IMR-90 (cell line): Measurements from ENCODE around the gene PLD1. TPM values are rescaled to one million over a fixed set of nuclear protein-coding genes. Genes with fewer than 3 reads are reported as not detected.

Source experiments
- ATAC-seq: fragments of 200-7000 bp; cut with Tn5 transposase; 2 replicates; pipeline ENCODE4 v1.9.1; 2020; ENCODE audit warnings: low read depth, mild to moderate bottlenecking, moderate library complexity
- BruUV-seq: library from RNA; stranded (reverse); fragments of 400-500 nt; replicated peaks from 2 replicates; lab custom pipeline; 2021; lab: Mats Ljungman, UMichigan
- CTCF ChIA-PET: fragments of 300-600 bp; formaldehyde crosslinking; extraction: SDS; loops from one replicate; lab custom pipeline; 2021; ENCODE audit warnings: antibody characterized with exemption; lab: Yijun Ruan, JAX
- POLR2A ChIA-PET: fragments of 300-600 bp; sonication (Branson Sonifier 250); formaldehyde crosslinking; loops from one replicate; lab custom pipeline; 2022; ENCODE audit warnings: antibody characterized with exemption; ENCODE audit not compliant: unreplicated experiment; lab: Charles Lee
- DNase-seq: peaks from one replicate; pipeline ENCODE4 v3.0.0; 2013
- H2AFZ ChIP-seq: replicated peaks from 2 replicates; pipeline ENCODE3; 2013; ENCODE audit warnings: low read length, mild to moderate bottlenecking; ENCODE audit not compliant: poor library complexity
- H2AK5ac ChIP-seq: 2 replicates; pipeline ENCODE4 v1.6.1; 2013; ENCODE audit warnings: low read depth, low read length, inconsistent platforms
- H2AK9ac ChIP-seq: replicated peaks from 2 replicates; pipeline ENCODE3; 2013; ENCODE audit warnings: mild to moderate bottlenecking, low read depth, low read length, moderate library complexity; ENCODE audit not compliant: poor library complexity
- H2BK120ac ChIP-seq: 2 replicates; pipeline ENCODE4 v1.6.1; 2013; ENCODE audit warnings: low read depth, low read length, inconsistent platforms
- H2BK15ac ChIP-seq: 3 replicates; pipeline ENCODE4 v1.6.1; 2013; ENCODE audit warnings: low read depth, low read length, inconsistent platforms
- H2BK20ac ChIP-seq: 2 replicates; pipeline ENCODE4 v1.6.1; 2013; ENCODE audit warnings: low read depth, mild to moderate bottlenecking, inconsistent platforms, low read length, moderate library complexity
- H2BK5ac ChIP-seq: 2 replicates; pipeline ENCODE4 v1.6.1; 2013; ENCODE audit warnings: mild to moderate bottlenecking, low read depth, low read length, inconsistent platforms; ENCODE audit not compliant: poor library complexity, severe bottlenecking
- H3K14ac ChIP-seq: replicated peaks from 2 replicates; pipeline ENCODE4 v1.6.1; 2013; ENCODE audit warnings: low read depth, low read length, inconsistent platforms
- H3K18ac ChIP-seq: 2 replicates; pipeline ENCODE4 v1.6.1; 2013; ENCODE audit warnings: low read depth, low read length, control low read depth
- H3K23ac ChIP-seq: 2 replicates; pipeline ENCODE4 v1.6.1; 2013; ENCODE audit warnings: low read depth, low read length, inconsistent platforms
- H3K27ac ChIP-seq: 2 replicates; pipeline ENCODE4 v1.5.1; 2013; ENCODE audit warnings: mild to moderate bottlenecking, control low read depth, low read length; ENCODE audit not compliant: insufficient read depth
- H3K27me3 ChIP-seq: 2 replicates; pipeline ENCODE4 v1.6.1; 2013; ENCODE audit warnings: low read length; ENCODE audit not compliant: control insufficient read depth, insufficient read depth
- H3K36me3 ChIP-seq: 2 replicates; pipeline ENCODE4 v1.6.1; 2013; ENCODE audit warnings: low read length, mixed read lengths; ENCODE audit not compliant: control insufficient read depth, insufficient read depth
- H3K4ac ChIP-seq: 2 replicates; pipeline ENCODE4 v1.6.1; 2013; ENCODE audit warnings: low read depth, low read length, inconsistent platforms
- H3K4me1 ChIP-seq: 2 replicates; pipeline ENCODE4 v1.6.1; 2013; ENCODE audit warnings: low read length, mixed read lengths; ENCODE audit not compliant: control insufficient read depth, insufficient read depth
- H3K4me2 ChIP-seq: 2 replicates; pipeline ENCODE4 v1.6.1; 2013; ENCODE audit warnings: low read depth, mild to moderate bottlenecking, control low read depth, low read length, moderate library complexity
- H3K4me3 ChIP-seq: 2 replicates; pipeline ENCODE4 v1.5.1; 2013; ENCODE audit warnings: low read depth, mild to moderate bottlenecking, control low read depth, low read length, moderate library complexity; ENCODE audit not compliant: insufficient read depth
- H3K56ac ChIP-seq: 2 replicates; pipeline ENCODE4 v1.6.1; 2013; ENCODE audit warnings: low read length, inconsistent platforms; ENCODE audit not compliant: insufficient read depth; ENCODE audit errors: extremely low read depth
- H3K79me1 ChIP-seq, 2 experiments: 2 replicates each; pipeline ENCODE4 v1.6.1; 2013; ENCODE audit warnings: low read length in 2 of 2, inconsistent platforms in 1 of 2, low read depth in 1 of 2
- H3K9ac ChIP-seq: 2 replicates; pipeline ENCODE4 v1.6.1; 2013; ENCODE audit warnings: low read depth, low read length, control low read depth
- H3K9me1 ChIP-seq: 2 replicates; pipeline ENCODE4 v1.6.1; 2013; ENCODE audit warnings: low read length, inconsistent platforms; ENCODE audit not compliant: insufficient read depth
- H3K9me3 ChIP-seq: 2 replicates; pipeline ENCODE4 v1.6.1; 2013; ENCODE audit warnings: low read length; ENCODE audit not compliant: control insufficient read depth, insufficient read depth
- H4K20me1 ChIP-seq: 2 replicates; pipeline ENCODE4 v1.6.1; 2013; ENCODE audit warnings: low read length, inconsistent platforms; ENCODE audit not compliant: insufficient read depth
- H4K5ac ChIP-seq: 2 replicates; pipeline ENCODE4 v1.6.1; 2013; ENCODE audit warnings: mild to moderate bottlenecking, low read depth, low read length, control low read depth
- H4K8ac ChIP-seq, 2 experiments: 2 replicates each; pipeline ENCODE4 v1.6.1; 2013; ENCODE audit warnings: low read depth in 2 of 2, low read length in 2 of 2, control low read depth in 1 of 2, inconsistent platforms in 1 of 2
- H4K91ac ChIP-seq: 2 replicates; pipeline ENCODE4 v1.6.1; 2013; ENCODE audit warnings: low read depth, low read length, inconsistent platforms; ENCODE audit not compliant: insufficient read depth
- BHLHE40 ChIP-seq: fragments of 150-350 bp; IDR thresholded peaks from 2 replicates; pipeline ENCODE4 v1.6.1; 2016; ENCODE audit warnings: mild to moderate bottlenecking, low read depth, low read length
- CHD1 ChIP-seq: IDR thresholded peaks from 2 replicates; pipeline ENCODE4 v1.6.1; 2012; ENCODE audit warnings: low read depth, low read length, improper control_type of control experiment
- CTCF ChIP-seq: conservative IDR thresholded peaks from 2 replicates; pipeline ENCODE4 v1.5.1; 2012; ENCODE audit warnings: mild to moderate bottlenecking, low read depth, low read length, improper control_type of control experiment
- ELK1 ChIP-seq: fragments of 150-350 bp; IDR thresholded peaks from 2 replicates; pipeline ENCODE4 v1.6.1; 2016; ENCODE audit warnings: low read depth, mild to moderate bottlenecking, low read length, moderate library complexity, borderline replicate concordance
- FOS ChIP-seq: fragments of 150-350 bp; IDR thresholded peaks from 2 replicates; pipeline ENCODE4 v1.6.1; 2016; ENCODE audit warnings: low read depth, low read length
- USF2 ChIP-seq: fragments of 150-350 bp; IDR thresholded peaks from 2 replicates; pipeline ENCODE4 v1.6.1; 2017; ENCODE audit warnings: mild to moderate bottlenecking, antibody characterized with exemption, low read length, low read depth
- WGBS, 2 experiments: methylation state at CpG; one replicate each; pipeline versions ENCODE4 v1.1.5 to v1.1.7; 2013; ENCODE audit warnings: missing lambda C conversion rate in 2 of 2; ENCODE audit not compliant: insufficient read length in 1 of 2; ENCODE audit errors: extremely low coverage in 2 of 2; 5-methylcytosine and 5-hydroxymethylcytosine counted together
- dilution Hi-C: fragments of 300-500 bp; cut with HindIII; formaldehyde crosslinking; loops from one replicate; pipeline ENCODE4 v1.14.3; 2018; ENCODE audit warnings: low sequenced_read_pairs; ENCODE audit not compliant: unreplicated experiment
- in situ Hi-C: fragments of 300-500 bp; cut with MboI; formaldehyde crosslinking; loops from 3 replicates; pipeline ENCODE4 v1.14.3; 2019; ENCODE audit warnings: low sequenced_read_pairs, inconsistent platforms, mixed read lengths
- intact Hi-C: fragments of 100-400 bp; cut with micrococcal nuclease; formaldehyde crosslinking; loops from 2 replicates; pipeline ENCODE4 v1.10.0; 2022
- polyA plus RNA-seq, 3 experiments: library from polyadenylated mRNA; depleted of rRNA; stranded (reverse); fragments of >200 nt; gene quantifications; 2 replicates each; pipeline ENCODE4 v1.2.3, GENCODE V29; 2012; ENCODE audit warnings: low replicate concordance in 1 of 3
- total RNA-seq: library from RNA; depleted of rRNA; stranded (reverse); fragments of >200 nt; gene quantifications from 2 replicates; pipeline ENCODE4 v1.2.3, GENCODE V29; 2012

The PLD1 gene
- total and polyA plus RNA-seq, 2 of the 4 experiments (the other 2 are of a cell fraction): 3.3 to 9.7 TPM

GRCh38 chr3:171790898-171791691, 19.2 kb downstream of the PLD1 start:
- Histone ChIP-seq H3K4me2 (peak overlapping the region; percentile 32; the same call in 1 of the 2 replicates), H3K27me3 (no peaks in the 10 kb centered on the region), H3K9ac (no peak overlapping the region), H4K5ac (peak overlapping the region; percentile 2; the same call in 1 of the 2 replicates), H2AK5ac (peak overlapping the region; percentile 79), H4K91ac (peak overlapping the region; percentile 10; the same call in 1 of the 2 replicates), H3K4me1 (peaks cover 21% of the 10 kb centered on the region), H2BK120ac (peak overlapping the region; percentile 44), H4K8ac (peak overlapping the region in 1 of 2 experiments; percentile 45; a peak in 2 of 4 replicates), H3K4me3 (no peak overlapping the region), H3K14ac (peak overlapping the region; percentile 8; the same call in 1 of the 2 replicates), H2BK5ac (peak overlapping the region; percentile 16), H3K27ac (peak overlapping the region; percentile 32; the same call in 1 of the 2 replicates), H3K23ac (no peak overlapping the region), H3K56ac (no peak overlapping the region), H3K4ac (peak overlapping the region; percentile 13), H2AFZ (no peak overlapping the region), H3K36me3 (no peaks in the 10 kb centered on the region), H3K79me1 (peaks cover 11 to 31% of the 10 kb centered on the region in 2 experiments), H3K9me1 (peaks cover 24% of the 10 kb centered on the region; the same call in 1 of the 2 replicates), H4K20me1 (no peaks in the 10 kb centered on the region), H2AK9ac (no peak overlapping the region), H2BK15ac (peak overlapping the region; percentile 64; the same call in 1 of the 3 replicates), H3K9me3 (no peaks in the 10 kb centered on the region), H2BK20ac (no peak overlapping the region; the same call in 1 of the 2 replicates), H3K18ac (peak overlapping the region; percentile 45; the same call in 1 of the 2 replicates)
- ChIA-PET CTCF (interaction anchor here (0.7 to 1.1 kb wide), 2 partner anchors 11 to 185 kb away, joined by 3 read pairs; no protein-coding TSS in a partner anchor), POLR2A (no interaction called here)
- DNase-seq (peak; percentile 63), ATAC-seq (no peak)
- intact Hi-C loops: no loop called here
- in situ Hi-C loops: no loop called here
- TF ChIP-seq CHD1 (no peak), CTCF (no peak), BHLHE40 (no peak), USF2 (no peak), FOS (no peak), ELK1 (no peak)
- WGBS, 2 experiments: no CpG with 5 or more reads among the region's 5 CpGs
- no TSS peak for BruUV-seq
- dilution Hi-C loops: no loop called here
